ENCODE results near the gene MRPL33. TPM values are rescaled to one million over a fixed set of nuclear protein-coding genes. Genes with fewer than 3 reads are reported as not detected.

Gene MRPL33
- total and polyA plus RNA-seq, 2 of the 13 experiments (the other 11 are each of a cell fraction or from before 2014, with no cell fraction given), result 69.7 to 218 TPM

GRCh38 chr2:27756544-27757498 is 14.7 kb upstream of the MRPL33 start (continued):
- TF ChIP-seq NFE2L2 (IDR thresholded peaks at IDR 0.05; ENCODE audit: low read length) (no peak), MBD4 (IDR thresholded peaks at IDR 0.05; ENCODE audit: borderline replicate concordance, low read length) (no peak), ZNF253 (CRISPR knock-in tag; IDR thresholded peaks at IDR 0.05; ENCODE audit: borderline replicate concordance) (no peak), ZNF589 (CRISPR knock-in tag; conservative IDR thresholded peaks at IDR 0.05) (no peak), ZNF432 (CRISPR knock-in tag; IDR thresholded peaks at IDR 0.05; ENCODE audit: borderline replicate concordance) (no peak), ARNT2 (CRISPR knock-in tag; IDR thresholded peaks at IDR 0.05; ENCODE audit: low read depth) (peak; percentile 57; the same call in 1 of the 2 replicates), ISL2 (CRISPR knock-in tag; IDR thresholded peaks at IDR 0.05) (no peak), ZNF564 (CRISPR knock-in tag; IDR thresholded peaks at IDR 0.05) (no peak), IRF2 (CRISPR knock-in tag; IDR thresholded peaks at IDR 0.05) (0 out of 2 replicates have a peak, but pooled peaks have one; percentile 28), ZNF639 (CRISPR knock-in tag; conservative IDR thresholded peaks at IDR 0.05) (no peak), FOXJ3 (CRISPR knock-in tag; IDR thresholded peaks at IDR 0.05; ENCODE audit: borderline replicate concordance) (no peak), RFXANK (CRISPR knock-in tag; IDR thresholded peaks at IDR 0.05) (no peak), ZBTB14 (CRISPR knock-in tag; IDR thresholded peaks at IDR 0.05) (no peak), ONECUT2 (CRISPR knock-in tag; IDR thresholded peaks at IDR 0.05) (no peak), ZBTB2 (CRISPR knock-in tag; IDR thresholded peaks at IDR 0.05; ENCODE audit: low read depth) (no peak), MXI1 (IDR thresholded peaks at IDR 0.05; ENCODE audit: borderline replicate concordance, low read depth, low read length) (no peak; the same call in 2 of the 3 replicates), REXO4 (CRISPR knock-in tag; IDR thresholded peaks at IDR 0.05; ENCODE audit: borderline replicate concordance) (no peak), ZC3H4 (CRISPR knock-in tag; IDR thresholded peaks at IDR 0.05; ENCODE audit: borderline replicate concordance) (no peak), SP1 (IDR thresholded peaks at IDR 0.05) (no peak), SP1 (CRISPR knock-in tag; IDR thresholded peaks at IDR 0.05) (no peak), NAIF1 (CRISPR knock-in tag; IDR thresholded peaks at IDR 0.05; ENCODE audit: borderline replicate concordance) (peak; percentile 18; the same call in 1 of the 2 replicates), HOMEZ (CRISPR knock-in tag; IDR thresholded peaks at IDR 0.05; ENCODE audit: low read depth) (no peak), HCFC1 (IDR thresholded peaks at IDR 0.05; ENCODE audit: low read depth, low read length) (no peak)
- TF ChIP-seq, protein P1, sequence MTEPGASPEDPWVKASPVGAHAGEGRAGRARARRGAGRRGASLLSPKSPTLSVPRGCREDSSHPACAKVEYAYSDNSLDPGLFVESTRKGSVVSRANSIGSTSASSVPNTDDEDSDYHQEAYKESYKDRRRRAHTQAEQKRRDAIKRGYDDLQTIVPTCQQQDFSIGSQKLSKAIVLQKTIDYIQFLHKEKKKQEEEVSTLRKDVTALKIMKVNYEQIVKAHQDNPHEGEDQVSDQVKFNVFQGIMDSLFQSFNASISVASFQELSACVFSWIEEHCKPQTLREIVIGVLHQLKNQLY (CRISPR knock-in tag; IDR thresholded peaks at IDR 0.05), result no peak
